Glomerular visceral epithelial cell (primary cell): ENCODE data around the gene COL23A1.
"Not testable (repeated sequence)": the region's sequence is repeated elsewhere in the genome, so short reads cannot be mapped to it uniquely, and the experiment has no call there.

Source experiments
- DNase-seq: peaks from one replicate; pipeline ENCODE4 v3.0.0-alpha.2; 2016; ENCODE audit errors: extremely low spot score

The COL23A1 gene

DNA sequence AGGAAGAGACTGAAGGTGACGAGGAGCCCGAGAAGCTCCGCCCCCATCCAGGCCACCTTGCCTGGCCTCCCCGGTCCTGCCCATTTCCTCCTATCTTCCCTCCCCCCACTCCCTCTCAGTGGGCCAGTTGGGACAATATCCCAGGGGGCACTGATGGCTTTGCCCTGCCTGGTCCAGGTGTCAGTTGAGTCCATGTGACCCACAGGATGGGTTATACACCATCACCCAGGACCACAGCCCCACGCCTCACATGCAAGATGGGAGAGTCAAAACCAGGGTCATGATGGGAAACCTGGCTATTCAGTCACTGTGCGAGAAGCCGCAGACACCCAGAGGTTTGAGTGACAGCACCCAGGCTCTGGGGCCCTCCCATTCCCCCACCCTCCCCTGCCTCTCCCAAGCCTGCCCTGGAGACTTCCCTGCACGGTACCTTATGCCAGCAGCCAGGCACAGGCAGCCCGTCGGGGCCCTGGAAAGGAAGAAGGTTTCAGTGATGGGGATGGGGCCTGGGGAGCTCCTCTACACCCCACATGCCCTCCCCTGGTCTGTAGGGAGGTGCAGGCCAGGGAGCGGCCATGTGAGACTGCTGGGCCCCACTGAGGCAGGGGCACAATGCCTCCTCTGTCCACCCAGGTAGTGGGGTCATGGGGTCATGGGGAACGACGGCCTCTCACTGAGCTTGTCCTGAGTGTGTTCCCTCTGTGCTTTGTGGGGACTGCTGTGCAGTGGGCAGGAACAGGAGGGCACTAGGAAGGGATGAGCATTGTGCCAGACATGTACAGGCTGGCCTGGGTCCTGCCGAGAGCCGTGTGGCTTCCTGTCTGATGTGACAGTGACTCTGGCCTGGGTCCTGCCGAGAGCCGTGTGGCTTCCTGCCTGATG is 351.2 kb downstream of the COL23A1 start:
- no peak for DNase-seq

DNA sequence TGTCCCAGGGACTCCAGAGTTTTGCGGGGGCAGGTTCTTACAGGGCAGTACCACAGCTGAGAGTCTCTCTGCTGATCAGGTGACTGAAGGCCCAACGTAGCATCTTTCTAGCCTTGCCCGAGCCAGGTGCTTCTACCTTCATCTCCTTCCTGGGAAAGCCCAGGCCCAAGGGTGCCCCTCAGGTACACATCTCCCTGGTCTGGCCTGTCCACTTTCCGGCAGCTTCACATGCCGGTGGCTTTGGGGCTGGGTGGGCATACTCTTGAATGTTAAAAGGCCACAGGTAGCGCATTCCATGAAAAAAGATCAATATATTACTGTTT is 351.9 kb downstream of the COL23A1 start:
- DNase-seq = no peak

DNA sequence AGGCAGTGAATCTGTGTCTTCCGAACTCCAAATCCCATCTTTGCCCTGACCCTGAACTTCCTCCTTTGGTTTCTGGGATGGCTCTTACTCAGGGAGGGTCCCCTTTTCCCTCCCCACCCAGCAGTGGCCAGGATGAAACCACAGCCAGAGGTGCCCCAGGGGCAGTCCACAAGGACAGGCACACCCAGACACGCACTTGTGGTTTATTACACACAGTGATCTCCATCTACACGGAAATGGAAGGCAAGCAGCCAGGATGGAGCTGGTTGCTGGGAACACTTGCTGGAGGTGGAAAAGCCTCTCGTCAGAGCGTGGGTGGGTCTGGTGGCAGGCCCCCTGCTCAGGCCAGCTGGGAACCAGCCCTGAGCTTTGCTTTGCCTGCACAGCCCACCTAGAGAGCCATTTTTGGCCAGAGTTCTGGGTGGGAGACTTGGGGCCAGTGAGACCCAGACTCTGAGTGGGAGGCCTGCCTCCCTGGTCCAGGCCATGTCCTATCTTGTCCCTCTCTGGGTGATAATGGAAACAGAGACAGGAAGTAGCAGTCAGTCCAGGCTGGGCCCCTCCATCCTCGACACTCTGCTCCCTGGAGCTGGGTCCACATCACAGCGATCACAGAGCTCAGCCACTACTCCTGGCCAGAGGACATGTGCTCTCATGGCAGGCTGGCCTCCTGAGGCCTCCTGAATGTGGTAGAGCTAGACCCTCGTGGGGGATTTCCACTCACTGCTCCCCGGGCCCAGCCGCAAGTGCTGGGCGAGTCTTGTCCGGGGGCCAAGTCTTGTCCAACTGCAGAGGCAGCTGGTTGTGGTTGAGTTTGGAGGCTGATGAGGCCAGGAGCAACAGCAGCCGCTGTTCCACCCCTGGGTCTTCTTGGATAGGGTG is 352.5 kb downstream of the COL23A1 start:
- DNase-seq = no peak

DNA sequence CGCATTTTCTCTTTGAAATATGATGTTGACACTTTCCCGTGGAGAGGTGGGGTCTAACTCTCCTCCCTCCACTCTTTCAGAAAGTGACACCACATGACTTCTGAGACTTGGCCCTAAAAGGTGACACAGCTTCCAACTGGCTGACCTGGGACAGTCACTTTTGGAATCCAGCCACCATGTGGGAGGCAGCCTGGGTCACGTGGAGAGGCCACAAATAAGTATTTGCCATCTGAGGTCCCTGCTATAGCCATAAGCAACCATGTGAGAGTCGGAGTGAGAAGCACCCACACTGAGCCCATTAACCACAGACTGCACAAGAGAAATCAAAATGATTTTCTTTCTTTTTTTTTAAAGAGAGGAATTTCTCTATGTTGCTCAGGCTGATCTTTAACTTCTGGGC is 353.5 kb downstream of the COL23A1 start:
- DNase-seq = no peak

DNA sequence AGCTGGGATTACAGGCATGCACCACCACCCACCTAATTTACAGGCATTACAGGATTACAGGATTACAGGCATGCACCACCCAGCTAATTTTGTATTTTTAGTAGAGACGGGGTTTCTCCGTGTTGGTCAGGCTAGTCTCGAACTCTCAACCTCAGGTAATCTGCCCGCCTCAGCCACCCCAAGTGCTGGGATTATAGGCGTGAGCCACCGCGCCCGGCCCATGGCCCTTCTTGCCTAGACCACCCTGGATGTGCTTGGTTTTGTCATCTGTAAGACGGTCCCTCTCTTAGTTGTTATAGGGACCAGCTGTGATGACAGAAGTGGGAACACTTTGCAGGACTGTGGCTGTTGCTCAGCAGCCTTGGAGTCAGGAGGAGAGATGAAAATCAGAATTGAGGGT is 354.1 kb downstream of the COL23A1 start:
- DNase-seq = no peak

DNA sequence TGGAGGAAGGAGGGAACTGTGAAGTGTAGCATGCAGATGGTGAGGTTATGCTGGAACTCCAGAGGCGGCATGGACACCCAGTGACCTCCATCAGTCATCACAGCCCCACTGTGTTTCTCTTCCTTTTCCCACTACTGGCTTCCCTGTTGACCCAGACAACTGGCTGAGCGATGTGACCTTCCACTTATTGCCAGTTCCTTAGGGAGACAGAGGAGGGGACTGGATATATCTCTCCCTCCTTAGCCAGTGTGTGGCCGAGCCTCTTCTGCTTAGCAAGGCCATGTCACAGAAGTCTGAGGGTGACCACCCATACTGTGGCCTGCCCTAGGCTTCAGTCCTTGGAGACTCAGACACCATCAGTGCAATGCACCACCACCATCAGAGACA is 354.6 kb downstream of the COL23A1 start:
- no peak for DNase-seq

DNA sequence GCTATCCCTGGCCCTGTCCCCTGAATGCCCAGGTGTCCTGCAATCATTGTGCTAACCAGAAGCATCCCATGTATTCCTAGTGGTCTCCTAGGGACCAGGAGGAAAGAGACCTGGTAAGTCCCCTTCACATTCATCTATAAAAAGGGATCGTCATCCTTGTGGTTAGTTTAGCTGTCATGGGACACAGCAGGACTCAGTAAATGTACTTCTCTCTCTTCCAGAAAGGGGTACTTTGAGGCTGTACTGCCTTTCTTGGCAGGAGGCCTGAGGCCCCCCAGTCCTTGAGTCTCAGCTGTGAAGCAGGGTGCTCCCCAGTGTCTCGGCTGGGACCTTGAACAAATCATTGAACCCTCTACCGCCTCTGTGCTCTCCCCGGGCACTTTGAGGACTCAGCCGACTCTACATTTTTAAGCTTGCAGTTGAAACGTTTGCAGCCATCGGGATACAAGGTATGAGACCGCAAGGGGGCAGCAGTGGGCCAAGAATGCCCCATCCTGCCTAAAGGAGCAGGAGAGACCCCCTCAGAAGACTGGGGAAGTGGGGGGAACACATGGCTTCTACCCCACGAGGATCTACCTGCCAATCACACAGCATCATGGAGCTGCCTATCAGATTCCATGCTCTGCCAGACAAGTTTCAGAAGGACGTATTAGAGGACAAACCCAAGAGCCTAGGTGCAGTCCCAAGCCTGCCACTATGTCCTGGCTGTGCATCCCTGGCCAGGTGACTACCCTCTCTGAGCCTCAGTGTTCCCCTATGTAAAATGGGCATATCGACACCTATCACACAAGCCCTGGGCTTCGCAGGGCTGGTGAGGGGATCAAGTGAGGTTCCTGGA is 355.2 kb downstream of the COL23A1 start:
- peak; percentile 54 for DNase-seq

DNA sequence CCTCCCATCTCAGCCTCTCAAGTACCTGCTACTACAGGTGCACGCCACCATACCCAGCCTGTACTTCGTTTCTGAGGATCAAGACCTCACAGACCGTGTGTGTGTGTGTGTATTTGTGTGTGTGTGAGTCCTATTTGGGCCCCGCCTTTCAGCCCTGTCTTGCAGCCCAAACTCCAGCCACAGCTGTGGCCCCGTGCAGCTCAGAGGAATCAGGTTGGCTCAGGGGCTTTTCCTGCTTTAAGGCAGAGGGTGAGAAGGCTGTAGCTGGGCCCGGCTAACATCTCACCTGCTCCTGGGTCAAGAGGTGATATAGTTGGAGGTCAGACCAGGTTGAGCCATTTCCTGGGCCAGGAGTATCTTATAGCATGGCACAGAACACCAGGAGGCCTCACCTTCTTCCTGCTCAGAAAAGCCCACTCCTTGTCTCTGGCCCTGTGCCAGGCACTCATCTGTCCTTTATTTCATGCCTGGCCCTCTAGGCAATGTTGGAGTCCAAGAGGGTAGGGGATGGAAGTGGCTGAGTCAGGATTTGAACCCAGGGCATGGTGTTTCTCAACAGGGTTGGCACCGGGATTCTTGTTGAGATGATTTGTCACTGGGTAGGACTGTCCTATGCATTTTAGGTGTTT is 356.0 kb downstream of the COL23A1 start:
- DNase-seq = no peak

DNA sequence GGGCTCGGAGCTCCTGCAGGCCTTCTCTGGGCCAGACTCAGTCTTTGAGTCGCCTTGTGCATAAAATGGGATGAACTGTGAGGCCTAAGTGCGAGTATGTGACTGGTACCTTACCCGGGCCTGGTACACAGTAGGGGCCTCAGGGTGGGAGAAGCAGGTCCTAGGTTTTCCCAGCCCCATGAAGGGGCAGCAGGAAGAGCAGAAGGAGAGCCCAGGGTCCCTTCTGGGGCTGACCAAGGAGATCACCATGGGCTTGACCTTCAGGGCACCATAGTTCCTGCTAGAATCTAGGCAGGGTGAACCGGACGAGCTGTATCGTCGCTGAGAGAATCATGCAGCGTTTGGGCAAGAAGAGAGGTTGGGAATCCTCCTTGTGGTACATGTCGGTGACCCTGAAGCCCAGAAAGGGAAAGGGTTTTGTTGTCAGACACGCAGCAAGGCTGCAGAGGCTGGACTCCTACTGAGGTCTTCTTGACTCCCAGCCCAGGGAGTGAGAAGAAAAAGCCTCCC is 357.2 kb downstream of the COL23A1 start:
- no peak for DNase-seq

DNA sequence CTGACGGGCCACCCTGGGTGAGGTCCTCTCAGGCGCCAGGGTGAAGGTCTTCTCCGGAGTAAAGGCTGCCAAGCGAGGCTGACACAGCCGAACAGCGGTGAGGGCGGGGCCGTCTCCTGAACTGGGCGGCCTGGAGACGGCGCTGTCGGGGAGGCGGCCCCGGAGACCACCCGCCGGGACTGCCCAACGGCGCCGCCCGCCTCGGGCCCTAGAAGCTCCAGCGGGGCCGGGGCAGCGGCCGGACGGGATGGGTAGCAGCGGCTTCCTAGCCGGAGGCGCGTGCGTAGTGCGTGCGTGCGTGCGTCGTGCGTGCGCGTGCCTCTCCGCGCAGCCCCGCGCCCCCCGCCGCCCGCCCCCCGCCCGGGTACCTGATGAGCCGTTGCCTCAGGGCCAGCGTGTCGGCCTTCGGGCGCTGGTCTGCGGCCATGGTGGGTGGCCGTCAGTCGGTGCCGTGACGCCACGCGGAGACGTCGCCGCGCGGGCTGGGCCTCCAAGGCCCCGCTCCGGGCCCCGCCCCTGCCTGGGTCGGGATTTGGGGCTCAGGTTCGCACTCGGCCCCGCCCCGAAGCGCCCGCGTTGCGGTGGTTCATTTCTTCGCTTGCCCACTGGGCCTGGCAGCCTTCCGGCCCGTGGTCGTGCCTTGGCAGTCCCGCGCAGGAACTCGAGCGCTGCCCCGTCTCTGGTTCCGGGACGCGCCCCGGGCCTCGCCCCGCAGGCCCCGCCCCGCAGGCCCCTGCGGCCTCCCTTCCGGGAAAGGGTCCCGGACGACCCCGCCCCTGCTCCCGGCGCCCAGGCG is 357.9 kb downstream of the COL23A1 start, which contains the start of gene PHYKPL:
PHYKPL (minus strand) TSS at position 679 of the 796 bp plus-strand sequence; CDS start at position 427, 252 bp downstream.
- peak; percentile 74 for DNase-seq

DNA sequence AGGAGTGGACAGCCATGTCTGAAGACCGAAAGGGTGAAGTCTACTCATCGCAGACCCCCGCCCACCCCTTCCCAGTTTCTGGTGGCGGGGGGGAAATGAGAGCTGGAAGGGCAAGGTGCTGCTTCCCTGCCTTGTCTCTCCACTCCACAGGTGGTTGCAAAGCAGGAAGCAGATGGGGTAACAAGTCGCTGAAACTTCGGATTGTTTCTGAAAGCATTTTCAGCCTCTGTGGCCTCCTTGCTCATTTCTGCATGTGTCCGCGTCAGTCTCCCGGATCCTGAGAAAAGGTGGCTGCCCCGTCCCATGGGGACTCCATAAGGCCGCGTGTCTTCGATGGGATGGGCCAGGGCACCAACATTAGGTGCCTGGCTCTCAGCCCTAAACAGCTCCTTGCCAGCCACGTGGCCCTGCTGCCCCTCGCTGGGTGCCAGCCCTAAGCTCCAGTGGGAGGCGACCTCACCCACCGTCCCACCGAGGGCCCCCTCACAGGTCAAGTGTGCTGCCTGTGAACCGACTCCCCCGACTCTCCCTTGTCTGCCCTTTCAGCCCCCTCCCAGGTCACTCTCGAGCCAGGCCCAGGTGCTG is 358.6 kb downstream of the COL23A1 start:
- DNase-seq = no peak

DNA sequence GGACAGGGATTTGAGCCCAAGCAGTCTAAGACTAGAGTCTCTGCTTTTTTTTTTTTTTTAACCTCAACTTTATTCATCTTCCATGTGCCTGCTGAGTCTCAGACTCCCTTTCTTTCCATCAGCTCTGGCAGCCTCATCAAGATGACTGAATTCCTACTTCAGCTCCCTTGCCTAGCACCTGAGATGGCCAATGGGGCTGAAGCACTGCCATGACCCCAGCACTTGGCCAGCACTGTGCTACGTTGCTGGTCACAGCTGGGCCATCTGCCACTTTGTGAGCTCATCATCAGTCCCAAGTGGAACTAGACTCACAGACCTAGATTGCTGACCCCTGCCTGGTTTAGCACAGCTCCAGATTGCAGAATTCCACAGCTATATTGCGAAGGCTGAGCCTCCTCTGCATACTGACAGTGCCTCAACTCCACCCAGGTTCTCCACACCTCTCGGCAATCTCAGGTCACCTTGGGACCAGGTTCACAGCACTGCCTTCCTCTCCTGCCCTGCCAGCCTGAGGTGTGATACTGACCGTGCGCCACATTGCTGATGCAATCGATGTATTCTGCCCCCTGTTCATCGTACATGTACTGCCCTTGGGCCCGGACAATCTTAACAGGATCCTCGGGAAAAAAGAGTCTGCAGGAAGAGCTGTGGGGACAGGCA is 359.2 kb downstream of the COL23A1 start:
- DNase-seq = no peak

DNA sequence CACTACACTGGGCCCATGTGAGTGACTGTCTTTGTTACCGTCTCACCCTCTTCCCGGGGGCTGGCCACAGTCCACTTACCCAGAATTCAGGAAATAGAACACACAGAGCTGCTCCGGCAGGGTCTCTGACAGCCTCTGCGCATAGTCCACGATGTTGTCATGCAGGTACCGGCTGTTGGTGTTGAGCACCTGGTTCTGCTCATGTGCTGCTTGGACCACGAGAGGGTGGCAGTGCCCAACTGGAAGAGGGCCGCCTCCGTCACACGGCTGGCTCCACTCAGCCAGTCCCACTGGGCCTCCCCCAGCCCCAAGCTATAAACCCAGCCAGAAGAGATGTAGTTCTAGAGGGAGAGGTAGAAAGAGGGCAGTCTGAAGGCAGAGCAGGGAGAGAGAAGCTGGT is 360.3 kb downstream of the COL23A1 start:
- no peak for DNase-seq

DNA sequence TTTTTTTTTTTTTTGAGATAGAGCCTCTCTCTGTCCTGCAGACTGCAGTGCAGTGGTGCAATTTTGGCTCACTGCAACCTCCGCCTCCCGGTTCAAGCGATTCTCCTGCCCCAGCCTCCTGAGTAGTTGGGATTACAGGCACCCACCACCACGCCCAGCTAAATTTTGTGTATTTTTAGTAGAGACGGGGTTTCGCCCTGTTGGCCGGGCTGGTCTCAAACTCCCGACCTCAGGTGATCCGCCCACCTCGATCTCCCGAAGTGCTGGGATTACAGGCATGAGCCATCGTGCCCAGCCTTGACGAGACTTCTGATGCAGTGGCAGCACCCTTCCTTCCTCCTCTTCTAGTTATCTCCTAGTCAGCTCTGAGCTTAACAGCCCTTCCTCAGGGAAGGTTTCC is 361.1 kb downstream of the COL23A1 start:
- DNase-seq = not testable (repeated sequence)

DNA sequence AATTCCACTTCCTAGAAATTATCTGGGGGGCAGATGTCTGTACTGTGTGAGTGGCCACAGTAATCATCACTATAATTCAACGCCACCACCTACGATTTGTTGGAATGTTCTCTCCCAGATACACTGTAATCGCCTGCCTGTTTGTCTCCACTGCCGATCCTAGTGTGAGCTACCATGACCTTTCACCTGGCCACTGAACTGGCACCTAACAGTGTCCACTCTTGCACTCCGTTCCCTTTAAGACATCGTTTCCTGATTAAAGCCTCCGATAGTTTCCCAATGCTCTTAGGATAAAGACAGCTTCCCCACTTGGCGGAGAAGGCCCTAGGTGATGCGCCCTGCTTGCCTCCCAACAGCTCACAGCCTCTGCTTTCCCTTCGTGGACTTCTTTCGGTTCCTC is 361.6 kb downstream of the COL23A1 start:
- no peak for DNase-seq

DNA sequence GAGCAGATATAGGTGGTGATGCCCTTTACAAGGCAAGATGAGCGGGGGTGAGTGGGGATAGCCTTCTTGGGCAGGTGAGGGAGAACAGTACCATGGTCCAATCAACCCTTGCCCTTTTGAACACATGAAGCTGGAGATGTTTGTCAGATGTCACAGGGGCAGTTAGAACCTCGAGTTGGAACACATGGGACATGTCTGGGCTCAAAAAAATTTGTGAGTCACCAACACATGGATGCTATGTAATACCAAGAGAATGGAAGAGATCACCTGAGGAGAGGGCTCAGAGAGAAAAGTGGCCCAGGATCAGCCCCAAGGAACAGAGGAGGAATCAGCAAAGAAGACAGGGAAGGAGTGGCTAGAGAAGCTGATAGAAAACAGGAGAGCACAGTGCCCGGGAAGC is 362.3 kb downstream of the COL23A1 start:
- DNase-seq = no peak

DNA sequence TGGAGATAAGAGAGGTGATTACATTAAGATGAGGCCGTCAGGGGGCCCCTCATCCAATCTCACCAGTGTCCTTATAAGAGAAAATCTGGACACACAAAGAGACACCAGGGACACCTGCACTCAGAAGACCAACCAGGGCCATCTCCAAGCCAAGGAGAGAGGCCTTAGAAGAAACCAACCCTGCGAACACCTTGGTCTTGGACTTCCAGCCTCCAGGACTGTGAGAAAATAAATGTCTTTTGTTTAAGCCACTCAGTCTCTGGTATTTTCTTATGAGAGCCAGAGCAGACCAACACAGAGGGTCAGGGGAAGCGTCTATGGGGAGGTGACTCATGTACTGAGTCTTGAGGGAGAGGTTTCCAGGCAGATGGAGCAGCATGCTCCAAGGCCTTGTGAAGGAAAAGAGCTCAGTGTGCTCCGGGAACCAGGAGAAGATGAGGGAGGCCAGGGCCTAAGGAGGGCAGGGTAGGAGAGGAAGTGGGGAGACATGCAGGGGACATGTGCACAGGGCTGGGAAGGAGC is 363.0 kb downstream of the COL23A1 start:
- DNase-seq = no peak

DNA sequence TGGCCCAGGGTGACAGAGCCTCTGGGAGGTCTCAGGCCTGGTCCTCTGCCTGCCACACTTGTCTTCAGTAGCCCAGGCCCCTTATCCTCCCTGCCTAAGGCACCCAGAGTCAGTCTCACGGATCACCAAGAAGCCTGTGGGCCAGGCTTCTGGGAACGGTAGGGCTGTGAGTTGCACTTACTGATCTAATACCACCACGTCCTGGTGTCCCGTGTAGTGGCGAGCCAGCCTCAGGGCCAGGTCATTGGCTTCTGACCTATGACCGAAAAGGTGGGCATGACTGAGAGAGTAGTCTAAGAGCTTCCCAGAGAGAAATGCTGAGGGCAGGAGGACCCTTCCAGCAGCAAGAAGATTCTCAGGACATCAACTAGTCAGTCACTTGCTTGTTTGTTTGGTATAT is 365.0 kb downstream of the COL23A1 start:
- no peak for DNase-seq

DNA sequence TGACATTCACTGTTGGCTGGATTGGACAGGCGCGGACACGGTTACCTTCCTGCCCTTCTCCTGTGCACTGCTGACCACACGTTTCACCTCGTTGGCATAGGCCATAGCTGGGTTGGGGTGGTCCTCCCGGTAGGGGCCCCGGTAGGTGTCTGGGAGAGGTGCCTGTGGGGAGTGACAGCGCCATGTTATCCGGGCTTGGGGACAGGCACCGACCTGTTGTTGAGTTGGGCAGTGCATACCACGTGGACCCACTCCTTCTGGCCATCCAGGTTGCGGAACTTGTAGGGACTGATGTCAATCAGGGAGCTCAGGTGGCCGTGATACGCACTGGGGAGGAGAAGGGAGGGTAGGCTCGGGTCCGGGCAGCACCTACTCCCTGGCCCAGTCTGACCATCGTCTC is 365.8 kb downstream of the COL23A1 start:
- no peak for DNase-seq
